SU-DHL-6 (cell line): ENCODE data around the gene BPIFB4.

Source experiments
- H2AFZ ChIP-seq: fragments of 200-600 bp; sonication (generic); 2 replicates; pipeline ENCODE4 v1.6.1; 2014; ENCODE audit warnings: low read depth, mild to moderate bottlenecking, moderate library complexity, mixed read lengths, antibody characterized with exemption, low read length; ENCODE audit not compliant: severe bottlenecking
- H3F3A ChIP-seq: fragments of 200-600 bp; shearing (Covaris generic); 2 replicates; pipeline ENCODE4 v1.6.0; 2016; ENCODE audit warnings: antibody characterized with exemption, mild to moderate bottlenecking; ENCODE audit not compliant: insufficient read depth
- H3K27ac ChIP-seq: fragments of 200-600 bp; sonication (generic); 2 replicates; pipeline ENCODE4 v1.5.1; 2016; ENCODE audit warnings: low read depth, mild to moderate bottlenecking, low read length, moderate library complexity, mixed read lengths
- H3K27me3 ChIP-seq: fragments of 200-600 bp; sonication (generic), shearing (Covaris generic); 2 replicates; pipeline ENCODE4 v1.6.0; 2014; ENCODE audit warnings: mild to moderate bottlenecking, low read length
- H3K36me3 ChIP-seq: fragments of 200-600 bp; sonication (generic); 2 replicates; pipeline ENCODE4 v1.6.1; 2014; ENCODE audit warnings: mild to moderate bottlenecking, low read length, mixed read lengths
- H3K4me2 ChIP-seq: fragments of 300-600, 200-600 bp; shearing (Covaris generic), sonication (generic); 2 replicates; pipeline ENCODE4 v1.6.0; 2014; ENCODE audit warnings: low read length, low read depth, mild to moderate bottlenecking; ENCODE audit not compliant: poor library complexity, severe bottlenecking
- H3K4me3 ChIP-seq: fragments of 200-600 bp; sonication (generic); 2 replicates; pipeline ENCODE4 v1.5.1; 2014; ENCODE audit warnings: antibody characterized with exemption, low read length, mild to moderate bottlenecking, mixed read lengths; ENCODE audit not compliant: insufficient read depth, poor library complexity, severe bottlenecking
- H3K79me2 ChIP-seq: fragments of 200-600 bp; sonication (generic); 2 replicates; pipeline ENCODE4 v1.6.1; 2014; ENCODE audit warnings: mild to moderate bottlenecking, low read length, moderate library complexity; ENCODE audit not compliant: insufficient read depth
- H3K9ac ChIP-seq: fragments of 200-600 bp; sonication (generic); 2 replicates; pipeline ENCODE4 v1.7.0; 2014; ENCODE audit warnings: mild to moderate bottlenecking, low read length
- H3K9me2 ChIP-seq: fragments of 200-600 bp; sonication (generic); replicated peaks from 2 replicates; pipeline ENCODE4 v1.6.1; 2014; ENCODE audit warnings: low read length; ENCODE audit not compliant: insufficient read depth
- H3K9me3 ChIP-seq: fragments of 200-600 bp; sonication (generic); 2 replicates; pipeline ENCODE4 v1.6.1; 2014; ENCODE audit warnings: low read length, mixed read lengths; ENCODE audit not compliant: insufficient read depth
- H4K20me1 ChIP-seq: fragments of 200-600 bp; sonication (generic); 2 replicates; pipeline ENCODE4 v1.6.1; 2014; ENCODE audit warnings: low read depth, mild to moderate bottlenecking, antibody characterized with exemption, low read length, moderate library complexity, mixed read lengths
- CTCF ChIP-seq: fragments of 200-600 bp; sonication (generic); IDR thresholded peaks from one replicate; pipeline ENCODE4 v1.5.1; 2017; ENCODE audit warnings: antibody characterized with exemption, mild to moderate bottlenecking, low read length, moderate library complexity; ENCODE audit not compliant: insufficient read depth, poor library complexity, severe bottlenecking
- EZH2phosphoT487 ChIP-seq: fragments of 200-600 bp; sonication (generic), shearing (Covaris generic); conservative IDR thresholded peaks from 2 replicates; pipeline ENCODE4 v1.6.1; 2018; ENCODE audit warnings: mild to moderate bottlenecking, antibody characterized with exemption, low read length, moderate library complexity, mixed read lengths

The BPIFB4 gene

GRCh38 chr20:33054381-33054780, 25.1 kb upstream of the BPIFB4 start:
- no peaks in the 10 kb centered on the region for H3K79me2 ChIP-seq
- no peak overlapping the region for H3K4me3 ChIP-seq
- no peaks in the 10 kb centered on the region for H3F3A ChIP-seq
- no peak overlapping the region for H3K4me2 ChIP-seq
- H3K36me3 ChIP-seq, result no peaks in the 10 kb centered on the region
- no peaks in the 10 kb centered on the region for H3K9me3 ChIP-seq
- no peak overlapping the region for H2AFZ ChIP-seq
- no peak overlapping the region for H3K27ac ChIP-seq
- no peaks in the 10 kb centered on the region for H3K27me3 ChIP-seq
- H3K9me2 ChIP-seq, result no peaks in the 10 kb centered on the region
- no peak for TF ChIP-seq CTCF
- no peak for TF ChIP-seq EZH2phosphoT487
- H4K20me1 ChIP-seq, result no peaks in the 10 kb centered on the region
- no peak overlapping the region for H3K9ac ChIP-seq

GRCh38 chr20:33054791-33055190, 24.7 kb upstream of the BPIFB4 start:
- Histone ChIP-seq H3K36me3 (no peaks in the 10 kb centered on the region), H3K27ac (no peak overlapping the region), H3K9me2 (no peaks in the 10 kb centered on the region), H3K4me3 (no peak overlapping the region), H4K20me1 (no peaks in the 10 kb centered on the region), H3K9ac (no peak overlapping the region), H3K27me3 (no peaks in the 10 kb centered on the region), H3F3A (no peaks in the 10 kb centered on the region), H2AFZ (no peak overlapping the region), H3K9me3 (no peaks in the 10 kb centered on the region), H3K4me2 (no peak overlapping the region), H3K79me2 (no peaks in the 10 kb centered on the region)
- TF ChIP-seq EZH2phosphoT487 (no peak), CTCF (no peak)

GRCh38 chr20:33059136-33059535, 20.3 kb upstream of the BPIFB4 start:
- H3F3A ChIP-seq, result no peaks in the 10 kb centered on the region
- H3K4me2 ChIP-seq, result no peak overlapping the region
- H3K27me3 ChIP-seq, result no peaks in the 10 kb centered on the region
- H3K36me3 ChIP-seq, result no peaks in the 10 kb centered on the region
- H3K9me3 ChIP-seq, result no peaks in the 10 kb centered on the region
- no peak overlapping the region for H3K4me3 ChIP-seq
- no peaks in the 10 kb centered on the region for H3K79me2 ChIP-seq
- no peaks in the 10 kb centered on the region for H3K9me2 ChIP-seq
- no peak overlapping the region for H2AFZ ChIP-seq
- no peak overlapping the region for H3K27ac ChIP-seq
- no peak overlapping the region for H3K9ac ChIP-seq
- H4K20me1 ChIP-seq, result no peaks in the 10 kb centered on the region
- TF ChIP-seq CTCF (no peak), EZH2phosphoT487 (no peak)
